Activated CD4-positive, CD25-positive, alpha-beta regulatory T cell treated with anti-CD3 and anti-CD28 coated beads, Interleukin-2, amount 50 U/mL, for 24 hours (primary cell): ENCODE data around the gene SARDH.

Source experiments
- ATAC-seq, 2 donors: fragments of 150-1000 bp; cut with Tn5 transposase; one replicate each; pipeline ENCODE4 v1.10.0; 2021; ENCODE audit warnings: mild to moderate bottlenecking in 1 of 2, moderate library complexity in 1 of 2

Gene SARDH

GRCh38 chr9:133733421-133733795 lies 4.7 kb downstream of the SARDH start:
- ATAC-seq: no peak

- no peak for ATAC-seq
These were observed 5.3 kb downstream of the SARDH start for GRCh38 chr9:133732639-133733408.

- no peak for ATAC-seq
These were observed 6.1 kb downstream of the SARDH start for GRCh38 chr9:133731876-133732638.

GRCh38 chr9:133730994-133731715 lies 7.0 kb downstream of the SARDH start:
- no peak for ATAC-seq

- ATAC-seq: no peak
These were observed 8.4 kb downstream of the SARDH start for GRCh38 chr9:133729617-133730281.

- ATAC-seq: no peak
These were observed 9.1 kb downstream of the SARDH start for GRCh38 chr9:133728856-133729616.

- no peak for ATAC-seq
These were observed 10.2 kb downstream of the SARDH start for GRCh38 chr9:133727876-133728441.

GRCh38 chr9:133727277-133727875 lies 10.8 kb downstream of the SARDH start:
- ATAC-seq: no peak

GRCh38 chr9:133726401-133727276 lies 11.5 kb downstream of the SARDH start:
- peak in 1 of 2 donors; percentile 63 for ATAC-seq

- ATAC-seq: no peak
These were observed 12.3 kb downstream of the SARDH start for GRCh38 chr9:133725886-133726285.

GRCh38 chr9:133718563-133719315 lies 19.4 kb downstream of the SARDH start:
- ATAC-seq: no peak

GRCh38 chr9:133717113-133718031 lies 20.8 kb downstream of the SARDH start:
- no peak for ATAC-seq

GRCh38 chr9:133716564-133717112 lies 21.5 kb downstream of the SARDH start:
- ATAC-seq: no peak

GRCh38 chr9:133715866-133716563 lies 22.1 kb downstream of the SARDH start:
- no peak for ATAC-seq

GRCh38 chr9:133715295-133715865 lies 22.8 kb downstream of the SARDH start:
- no peak for ATAC-seq

- no peak for ATAC-seq
These were observed 23.4 kb downstream of the SARDH start for GRCh38 chr9:133714606-133715294.
